GM23338 (cell line): ENCODE measurements around the gene DNAJC5G. TPM values are rescaled to one million over a fixed set of nuclear protein-coding genes. Genes with fewer than 3 reads are reported as not detected.

Experiments
- ATAC-seq: fragments of 200-7000 bp; cut with Tn5 transposase; 3 replicates; pipeline ENCODE4 v1.9.1; 2020
- DNase-seq: peaks from one replicate; pipeline ENCODE4 v3.0.0-alpha.2; 2015; ENCODE audit warnings: low spot score
- H2AFZ ChIP-seq: fragments of 200-600 bp; sonication (generic); 2 replicates; pipeline ENCODE4 v1.8.0; 2016; ENCODE audit warnings: antibody characterized with exemption, mild to moderate bottlenecking, moderate library complexity
- H3F3A ChIP-seq: fragments of 200-600 bp; sonication (generic); replicated peaks from 2 replicates; pipeline ENCODE4 v1.8.0; 2017; ENCODE audit warnings: antibody characterized with exemption, mixed run types, low read depth
- H3K27ac ChIP-seq: fragments of 200-600 bp; sonication (generic); 2 replicates; pipeline ENCODE4 v1.6.1; 2016; ENCODE audit warnings: low read depth
- H3K27me3 ChIP-seq: fragments of 200-600 bp; sonication (generic); 2 replicates; pipeline ENCODE4 v1.8.0; 2016; ENCODE audit warnings: mild to moderate bottlenecking, mixed run types, moderate library complexity; ENCODE audit not compliant: insufficient read depth
- H3K36me3 ChIP-seq: fragments of 200-600 bp; sonication (generic); 2 replicates; pipeline ENCODE4 v1.8.0; 2016; ENCODE audit warnings: mild to moderate bottlenecking; ENCODE audit not compliant: insufficient read depth
- H3K4me1 ChIP-seq: fragments of 200-600 bp; sonication (generic); 2 replicates; pipeline ENCODE4 v1.8.0; 2016; ENCODE audit warnings: mild to moderate bottlenecking, moderate library complexity; ENCODE audit not compliant: insufficient read depth
- H3K4me2 ChIP-seq: fragments of 200-600 bp; sonication (generic); 2 replicates; pipeline ENCODE4 v1.7.1; 2017; ENCODE audit warnings: mixed run types
- H3K4me3 ChIP-seq: fragments of 200-600 bp; sonication (generic); 2 replicates; pipeline ENCODE4 v1.6.1; 2016; ENCODE audit warnings: mixed run types
- H3K79me2 ChIP-seq: fragments of 200-600 bp; sonication (generic); replicated peaks from 2 replicates; pipeline ENCODE4 v1.8.0; 2017; ENCODE audit warnings: mild to moderate bottlenecking; ENCODE audit not compliant: insufficient read depth
- H3K9me2 ChIP-seq: fragments of 200-600 bp; sonication (generic); 2 replicates; pipeline ENCODE4 v1.8.0; 2017; ENCODE audit not compliant: insufficient read depth
- H4K20me1 ChIP-seq: fragments of 200-600 bp; sonication (generic); replicated peaks from 2 replicates; pipeline ENCODE4 v1.8.0; 2017; ENCODE audit warnings: mild to moderate bottlenecking; ENCODE audit not compliant: insufficient read depth
- H3K27ac Mint-ChIP-seq: 2 replicates; pipeline ENCODE4 v1.8.0; 2020; ENCODE audit warnings: inconsistent platforms, mild to moderate bottlenecking, moderate library complexity, mixed read lengths
- H3K27me3 Mint-ChIP-seq: 3 replicates; pipeline ENCODE4 v1.8.0; 2022; ENCODE audit warnings: low read depth, mild to moderate bottlenecking, moderate library complexity, mixed read lengths, inconsistent platforms; ENCODE audit not compliant: insufficient read depth, poor library complexity
- H3K36me3 Mint-ChIP-seq: 3 replicates; pipeline ENCODE4 v1.8.0; 2021; ENCODE audit warnings: low read depth, mild to moderate bottlenecking, inconsistent platforms, moderate library complexity, mixed read lengths
- H3K4me1 Mint-ChIP-seq: 3 replicates; pipeline ENCODE4 v1.8.0; 2020; ENCODE audit warnings: mild to moderate bottlenecking, inconsistent platforms, mixed read lengths
- H3K4me3 Mint-ChIP-seq: 3 replicates; pipeline ENCODE4 v1.8.0; 2021; ENCODE audit warnings: moderate library complexity, mild to moderate bottlenecking, inconsistent platforms, mixed read lengths
- H3K9me3 Mint-ChIP-seq: 3 replicates; pipeline ENCODE4 v1.8.0; 2020; ENCODE audit warnings: moderate library complexity, mild to moderate bottlenecking, inconsistent platforms, mixed read lengths
- CREB1 ChIP-seq: fragments of 250-450 bp; sonication (Bioruptor Pico); IDR thresholded peaks from 2 replicates; pipeline ENCODE4 v1.5.0; 2020; ENCODE audit warnings: low read depth, mild to moderate bottlenecking, moderate library complexity
- EZH2phosphoT487 ChIP-seq: fragments of 200-600 bp; sonication (generic); IDR thresholded peaks from one replicate; pipeline ENCODE4 v1.8.1; 2018; ENCODE audit warnings: antibody characterized with exemption; ENCODE audit not compliant: unreplicated experiment
- JUNB ChIP-seq: IDR thresholded peaks from one replicate; pipeline ENCODE4 v1.6.1; 2016; ENCODE audit warnings: antibody characterized with exemption; ENCODE audit not compliant: unreplicated experiment
- NANOG ChIP-seq: IDR thresholded peaks from 2 replicates; pipeline ENCODE4 v1.6.1; 2016; ENCODE audit warnings: antibody characterized with exemption, borderline replicate concordance
- REST ChIP-seq: IDR thresholded peaks from one replicate; pipeline ENCODE4 v1.6.1; 2018; ENCODE audit warnings: antibody characterized with exemption; ENCODE audit not compliant: unreplicated experiment
- STAT1 ChIP-seq: IDR thresholded peaks from one replicate; pipeline ENCODE4 v1.6.1; 2016; ENCODE audit warnings: antibody characterized with exemption; ENCODE audit not compliant: unreplicated experiment
- ZNF114 ChIP-seq: fragments of 250-450 bp; sonication (Bioruptor Pico); IDR thresholded peaks from 2 replicates; pipeline ENCODE4 v1.5.0; 2020; ENCODE audit warnings: mild to moderate bottlenecking, moderate library complexity
- ZNF331 ChIP-seq: fragments of 250-450 bp; sonication (Bioruptor Pico); IDR thresholded peaks from 2 replicates; pipeline ENCODE4 v1.5.0; 2020; ENCODE audit warnings: low read depth, mild to moderate bottlenecking, moderate library complexity
- ZNF462 ChIP-seq: fragments of 250-450 bp; sonication (Bioruptor Pico); IDR thresholded peaks from 2 replicates; pipeline ENCODE4 v1.5.0; 2020; ENCODE audit warnings: mild to moderate bottlenecking, moderate library complexity
- polyA plus RNA-seq: library from polyadenylated mRNA; unstranded; fragments of >200 nt; fragmentation: Nextera tagmentation; extraction: Ambion mirVana; gene quantifications from 2 replicates; pipeline ENCODE4 v1.2.1, GENCODE V29; 2016
- total RNA-seq: library from RNA; depleted of rRNA; stranded (reverse); fragments of >200 nt; shearing (Covaris generic); gene quantifications from 2 replicates; pipeline ENCODE4 v1.2.3, GENCODE V29; 2014

DNAJC5G gene
- total and polyA plus RNA-seq, 2 experiments from 2014 or later: 0.59 TPM; not detected in 1

GRCh38 chr2:27240406-27240805, 34.8 kb upstream of the DNAJC5G start (continued):
- TF ChIP-seq ZNF462 (CRISPR knock-in tag) (no peak), JUNB (no peak), EZH2phosphoT487 (no peak), STAT1 (no peak)

- Mint-ChIP-seq H3K27ac (no peak overlapping the region), H3K4me3 (no peak overlapping the region), H3K9me3 (no peaks in the 10 kb centered on the region; the same call in 2 of the 3 replicates), H3K27me3 (peaks cover 22% of the 10 kb centered on the region), H3K4me1 (no peaks in the 10 kb centered on the region), H3K36me3 (peaks cover 78% of the 10 kb centered on the region)
- H3K27ac ChIP-seq: no peak overlapping the region
- DNase-seq (no peak), ATAC-seq (no peak)
- H3K36me3 ChIP-seq: peaks cover 42% of the 10 kb centered on the region
- H3K4me3 ChIP-seq: no peak overlapping the region
- peaks cover 5% of the 10 kb centered on the region; the same call in 1 of the 2 replicates for H3F3A ChIP-seq
- no peaks in the 10 kb centered on the region for H3K79me2 ChIP-seq
- H3K4me2 ChIP-seq: no peak overlapping the region
- no peaks in the 10 kb centered on the region for H3K27me3 ChIP-seq
- no peaks in the 10 kb centered on the region; the same call in none of the 2 replicates for H4K20me1 ChIP-seq
- H3K4me1 ChIP-seq: no peaks in the 10 kb centered on the region
- no peak overlapping the region for H2AFZ ChIP-seq
- H3K9me2 ChIP-seq: no peaks in the 10 kb centered on the region
- TF ChIP-seq EZH2phosphoT487 (no peak), CREB1 (no peak), STAT1 (no peak), NANOG (no peak), ZNF114 (CRISPR knock-in tag) (no peak), ZNF331 (CRISPR knock-in tag) (no peak), JUNB (no peak), REST (no peak)
Measured at GRCh38 chr2:27241761-27242613, 33.2 kb upstream of the DNAJC5G start.
